GM12864 (cell line): ENCODE results near the gene POLN.

Experiments used
- DNase-seq: peaks from one replicate; pipeline ENCODE4 v3.0.0-alpha.2; 2011; ENCODE audit warnings: low read depth
- H3K4me3 ChIP-seq: 2 replicates; pipeline ENCODE4 v1.5.1; 2011; ENCODE audit warnings: mild to moderate bottlenecking, low read depth, low read length, control low read depth
- CTCF ChIP-seq: IDR thresholded peaks from 2 replicates; pipeline ENCODE4 v1.5.1; 2011; ENCODE audit warnings: low read depth, mild to moderate bottlenecking, moderate library complexity, low read length, control low read depth, inconsistent platforms; ENCODE audit errors: missing control alignments

Gene POLN

GRCh38 chr4:2093265-2093664 is 148.7 kb downstream of the POLN start:
- no peak overlapping the region for H3K4me3 ChIP-seq
- no peak for TF ChIP-seq CTCF
- no peak for DNase-seq

GRCh38 chr4:2092669-2093053 is 149.3 kb downstream of the POLN start:
- TF ChIP-seq CTCF: no peak
- H3K4me3 ChIP-seq: no peak overlapping the region
- DNase-seq: no peak

DNA sequence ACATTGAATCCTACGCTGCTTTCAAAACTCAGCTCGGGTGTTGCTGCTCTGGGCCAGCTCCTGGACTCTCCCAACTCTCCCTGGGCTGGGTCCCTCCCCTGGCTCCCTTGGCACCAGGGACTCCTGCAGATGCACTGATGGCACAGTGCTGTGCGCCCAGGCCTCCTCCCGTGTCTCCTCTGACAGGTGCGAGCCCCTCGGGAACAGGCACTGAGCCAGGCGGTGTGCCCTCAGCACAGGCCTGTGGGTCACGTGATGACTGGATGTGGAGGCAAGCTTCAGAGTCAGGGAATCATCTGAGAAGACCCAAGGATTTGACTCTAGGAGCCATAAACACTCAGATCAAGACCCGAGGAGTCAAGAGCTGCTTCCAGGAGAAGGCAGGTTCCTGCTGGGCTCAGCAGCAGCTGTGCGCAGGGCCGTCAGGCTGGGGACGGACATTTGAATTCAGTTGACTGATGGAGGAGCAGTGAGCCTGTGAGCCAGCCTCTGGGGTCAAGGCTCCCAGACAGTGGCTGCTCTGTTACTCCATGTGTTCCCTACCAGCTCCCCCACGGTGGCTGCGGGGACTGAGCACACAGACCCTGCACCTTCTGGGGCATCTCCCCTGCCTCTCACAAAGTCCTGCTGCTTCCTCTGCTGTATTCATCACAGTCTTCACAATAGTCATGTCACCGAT is 149.8 kb downstream of the POLN start:
- DNase-seq: no peak
- no peak for TF ChIP-seq CTCF
- H3K4me3 ChIP-seq: no peak overlapping the region

- no peak overlapping the region for H3K4me3 ChIP-seq
- DNase-seq: no peak
- TF ChIP-seq CTCF: no peak
Measured at GRCh38 chr4:2090642-2091041, 151.3 kb downstream of the POLN start.

DNA sequence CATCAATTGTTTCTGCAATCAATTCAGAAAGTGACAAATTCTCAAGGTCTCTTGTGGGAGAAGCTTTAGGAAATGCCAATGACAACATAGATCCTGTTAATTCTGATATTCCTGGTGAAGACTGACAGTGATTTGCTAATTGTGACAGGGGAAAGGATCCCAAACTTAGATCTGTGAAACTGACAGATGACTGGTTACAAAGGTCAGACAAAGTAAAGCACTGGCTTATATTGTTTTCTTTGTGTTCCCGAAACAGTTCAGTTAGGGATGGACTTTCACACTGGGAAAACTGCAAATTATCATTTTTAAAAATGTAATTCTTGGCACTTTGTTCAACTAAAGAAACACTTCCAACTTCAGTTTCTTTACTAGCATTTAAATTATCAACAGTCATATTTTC is 152.7 kb downstream of the POLN start:
- H3K4me3 ChIP-seq: no peak overlapping the region
- no peak for TF ChIP-seq CTCF
- DNase-seq: no peak

- DNase-seq: no peak
- H3K4me3 ChIP-seq: no peak overlapping the region
- no peak for TF ChIP-seq CTCF
Measured at GRCh38 chr4:2087170-2087569, 154.8 kb downstream of the POLN start.

DNA sequence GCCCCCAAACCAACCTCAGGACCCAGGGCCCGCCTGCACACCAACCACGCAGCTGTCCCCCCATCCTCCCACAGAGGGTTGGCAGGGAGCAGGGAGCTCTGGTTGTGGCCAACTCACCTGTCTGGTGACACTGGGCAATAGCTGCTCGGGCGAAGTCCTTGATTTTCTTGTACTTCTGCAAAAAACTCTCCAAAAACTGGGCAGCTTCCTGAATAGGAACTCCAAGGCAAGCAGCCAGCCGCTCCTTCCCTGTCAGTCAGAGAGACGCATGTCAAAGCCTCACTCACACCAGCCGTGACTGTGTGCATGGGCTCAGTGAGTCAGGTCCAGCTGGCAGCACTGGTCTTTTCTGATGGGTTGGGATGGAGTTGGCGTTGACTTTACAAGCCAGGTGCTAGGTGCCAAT is 156.4 kb downstream of the POLN start:
- TF ChIP-seq CTCF: no peak
- H3K4me3 ChIP-seq: no peak overlapping the region
- no peak for DNase-seq
